GM19193 (cell line): ENCODE measurements around the gene CYFIP2.

Experiments used
- POLR2A ChIP-seq: IDR thresholded peaks from 4 replicates; pipeline ENCODE4 v1.6.1; 2011; ENCODE audit not compliant: insufficient read depth, insufficient read length; ENCODE audit errors: extremely low read depth

CYFIP2 gene

DNA sequence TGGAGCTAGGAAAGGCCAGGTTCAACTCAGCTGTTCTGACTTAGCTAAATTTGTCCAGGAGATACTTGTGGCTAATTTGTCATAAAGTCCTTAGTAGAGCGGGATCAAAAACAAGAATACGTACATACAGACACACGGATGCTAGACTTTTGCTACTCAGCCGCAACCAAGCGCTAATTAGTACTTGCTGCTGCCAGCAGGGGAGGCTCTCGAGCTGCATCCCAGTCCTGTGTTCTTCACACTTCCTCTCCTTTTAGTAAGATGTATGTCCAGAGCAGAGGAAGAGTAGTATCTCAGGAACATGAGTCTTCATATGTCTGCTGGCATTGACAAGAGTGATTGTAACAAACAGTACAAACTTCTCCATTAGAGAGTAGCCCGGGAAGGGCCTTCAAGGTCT lies 58.3 kb downstream of the CYFIP2 start:
- TF ChIP-seq POLR2A: no peak

DNA sequence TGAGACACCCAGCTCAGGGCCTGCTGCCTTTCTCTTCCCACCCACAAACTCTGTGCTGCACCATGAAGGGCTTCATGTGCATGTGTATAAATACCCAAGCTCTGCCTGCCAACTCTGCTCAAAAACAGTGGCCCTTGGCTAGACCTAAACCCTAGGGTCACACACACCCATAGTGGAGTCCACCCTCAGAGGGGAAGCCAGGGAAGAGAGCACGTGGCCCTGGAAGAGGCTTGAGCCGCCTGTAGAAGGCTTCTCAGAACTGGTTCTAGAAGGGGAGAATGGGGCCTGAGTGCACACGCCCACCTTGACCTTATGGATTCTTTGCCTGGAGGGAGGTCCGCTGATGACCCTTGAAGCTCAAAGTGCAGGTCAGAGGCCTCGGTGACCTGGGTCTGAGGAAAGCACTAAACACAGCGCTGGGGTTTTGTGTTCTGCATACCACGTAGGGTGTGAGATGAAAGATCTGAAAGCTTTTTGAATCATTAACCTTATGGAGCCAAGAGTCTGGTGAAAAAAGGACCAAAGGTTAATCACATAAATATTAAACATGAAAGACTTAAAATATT lies 60.6 kb downstream of the CYFIP2 start:
- TF ChIP-seq POLR2A: no peak

DNA sequence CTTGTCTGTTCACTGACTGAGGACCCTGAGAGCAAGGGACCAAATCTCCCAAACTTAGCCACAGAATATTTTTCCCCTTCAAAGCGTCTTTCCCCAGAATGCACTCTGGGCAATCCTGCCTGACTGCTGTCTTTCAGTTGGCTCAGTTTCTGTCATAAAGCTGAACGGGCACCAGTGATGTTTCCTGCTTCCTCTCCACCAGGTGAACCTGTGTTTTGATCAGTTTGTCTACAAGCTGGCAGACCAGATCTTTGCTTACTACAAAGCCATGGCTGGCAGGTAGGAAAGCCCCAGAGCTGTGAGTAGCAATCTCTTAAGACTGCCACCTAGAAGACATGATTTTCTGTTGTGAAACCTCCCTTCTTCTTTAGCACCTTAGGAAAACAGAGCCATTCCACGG lies 61.8 kb downstream of the CYFIP2 start:
- TF ChIP-seq POLR2A: no peak

DNA sequence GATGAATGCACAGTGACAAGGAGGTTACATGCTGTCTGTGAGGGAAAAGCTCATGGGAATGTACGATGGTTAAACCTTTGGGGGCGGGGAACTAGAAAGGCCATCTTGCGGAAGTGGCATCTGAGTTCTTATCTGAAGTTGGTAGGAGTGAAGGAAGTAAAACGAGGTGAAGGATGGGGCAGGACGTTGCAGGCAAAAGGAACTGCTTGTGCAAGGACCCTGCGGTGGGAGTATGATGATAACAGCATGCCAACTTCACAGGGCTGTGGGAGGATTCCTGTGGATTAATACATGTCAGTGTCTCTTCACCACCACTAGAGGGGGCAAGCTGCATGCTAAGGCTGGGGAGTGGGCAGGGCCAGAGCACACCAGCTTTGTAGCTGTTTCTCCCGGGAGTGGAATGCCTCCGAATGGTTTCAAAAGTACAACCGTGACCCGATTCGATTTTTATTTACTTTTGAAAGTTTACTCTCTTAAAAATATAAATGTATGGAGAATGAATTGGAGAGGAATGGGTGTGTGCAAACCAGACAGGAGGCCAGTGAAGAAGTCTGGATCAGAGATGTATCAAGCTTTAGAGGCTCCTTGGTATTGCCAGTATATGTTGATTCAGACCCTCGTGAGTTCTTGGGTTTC lies 62.5 kb downstream of the CYFIP2 start:
- no peak for TF ChIP-seq POLR2A

DNA sequence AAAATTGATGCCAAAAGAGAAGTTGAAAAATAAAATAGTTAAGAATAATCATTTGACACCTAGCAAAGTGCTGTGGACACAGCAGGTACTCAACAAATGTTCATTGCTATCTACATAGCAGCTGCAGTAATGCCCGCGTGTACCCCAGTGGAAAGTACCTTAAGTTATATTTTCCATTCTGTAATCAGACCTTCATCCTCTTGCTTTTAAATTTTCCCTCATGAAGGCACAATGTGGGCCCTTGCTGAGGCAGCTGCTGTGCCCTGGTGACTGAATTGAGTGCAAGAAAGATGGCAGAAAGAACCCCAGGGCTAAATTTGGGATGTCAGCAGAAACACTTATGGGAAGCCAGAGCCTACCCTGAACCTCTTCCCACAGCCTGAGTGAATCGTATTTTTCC lies 65.9 kb downstream of the CYFIP2 start:
- no peak for TF ChIP-seq POLR2A

DNA sequence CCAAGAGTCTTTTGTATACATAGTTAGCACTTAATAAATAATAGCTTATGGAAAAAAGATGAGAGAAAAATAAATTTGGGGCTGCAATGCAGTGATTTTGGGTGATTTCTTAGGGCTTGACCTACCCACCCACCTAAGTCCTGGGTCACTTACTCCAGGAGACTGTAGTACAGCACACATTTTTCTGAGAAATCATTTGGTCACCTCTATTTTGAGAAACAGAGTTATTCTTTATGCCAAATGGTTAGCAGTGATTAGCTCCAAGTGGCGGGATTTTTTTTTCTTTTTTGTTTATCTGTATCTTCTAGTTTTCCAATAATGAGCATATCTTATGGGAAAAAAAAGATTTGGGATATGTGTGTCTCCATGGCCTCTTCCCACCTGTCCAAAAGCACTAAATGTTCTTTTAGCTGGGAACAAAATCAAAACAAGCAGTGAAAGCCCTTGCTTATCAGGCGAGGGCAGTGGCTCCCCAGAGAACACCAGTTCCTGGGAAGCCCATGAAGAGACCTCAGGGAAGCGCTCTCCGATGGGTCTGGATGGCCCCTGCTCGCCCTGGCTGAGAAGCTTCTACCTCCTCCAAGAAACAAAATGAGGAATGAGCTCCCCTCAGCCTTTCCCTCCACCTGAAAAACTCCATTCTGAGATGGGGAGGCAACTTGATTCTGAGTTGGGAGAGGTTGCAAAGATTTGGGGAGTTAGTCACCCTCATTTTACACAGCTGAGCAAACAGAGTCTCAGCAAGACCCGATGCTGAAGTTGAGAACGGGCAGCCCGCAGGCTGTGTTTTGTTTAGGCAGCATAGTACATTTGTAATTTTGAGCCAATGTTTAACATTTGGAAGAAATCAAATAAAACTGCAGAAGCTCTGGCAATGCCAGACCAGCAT lies 69.9 kb downstream of the CYFIP2 start:
- no peak for TF ChIP-seq POLR2A

DNA sequence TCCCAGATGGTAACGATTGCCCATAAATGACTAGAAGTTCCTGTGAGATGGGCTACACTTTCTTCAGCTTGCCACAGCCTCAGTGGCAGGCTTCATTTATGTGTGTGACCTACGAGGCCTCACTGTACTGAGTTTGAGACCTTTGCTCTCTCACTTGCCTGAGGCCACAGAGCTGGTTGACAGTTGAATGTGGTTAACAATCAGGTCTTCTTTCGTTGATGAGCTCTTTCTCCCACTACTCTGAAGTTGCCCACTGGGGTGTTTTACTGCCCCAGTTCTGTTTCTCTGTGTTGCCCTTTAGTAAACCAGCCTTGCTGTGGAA lies 70.5 kb downstream of the CYFIP2 start:
- TF ChIP-seq POLR2A: no peak

DNA sequence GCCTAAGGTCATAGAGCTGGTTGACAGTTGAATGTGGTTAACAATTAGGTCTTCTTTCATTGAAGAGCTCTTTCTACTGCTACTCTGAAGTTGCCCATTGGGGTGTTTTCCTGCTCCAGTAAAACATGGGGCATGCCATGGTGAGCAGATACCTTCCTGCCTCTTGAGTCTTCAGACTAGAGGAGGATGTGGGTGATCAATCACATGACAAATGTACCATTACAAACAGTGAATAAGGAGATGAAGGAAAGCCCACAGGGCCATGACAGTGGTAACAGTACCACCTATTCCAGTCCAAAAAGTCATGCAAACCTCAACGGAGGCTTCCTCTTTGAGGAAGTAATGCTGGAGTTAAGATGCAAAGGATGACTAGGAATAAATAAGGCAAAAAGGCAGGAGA lies 73.5 kb downstream of the CYFIP2 start:
- TF ChIP-seq POLR2A: no peak

DNA sequence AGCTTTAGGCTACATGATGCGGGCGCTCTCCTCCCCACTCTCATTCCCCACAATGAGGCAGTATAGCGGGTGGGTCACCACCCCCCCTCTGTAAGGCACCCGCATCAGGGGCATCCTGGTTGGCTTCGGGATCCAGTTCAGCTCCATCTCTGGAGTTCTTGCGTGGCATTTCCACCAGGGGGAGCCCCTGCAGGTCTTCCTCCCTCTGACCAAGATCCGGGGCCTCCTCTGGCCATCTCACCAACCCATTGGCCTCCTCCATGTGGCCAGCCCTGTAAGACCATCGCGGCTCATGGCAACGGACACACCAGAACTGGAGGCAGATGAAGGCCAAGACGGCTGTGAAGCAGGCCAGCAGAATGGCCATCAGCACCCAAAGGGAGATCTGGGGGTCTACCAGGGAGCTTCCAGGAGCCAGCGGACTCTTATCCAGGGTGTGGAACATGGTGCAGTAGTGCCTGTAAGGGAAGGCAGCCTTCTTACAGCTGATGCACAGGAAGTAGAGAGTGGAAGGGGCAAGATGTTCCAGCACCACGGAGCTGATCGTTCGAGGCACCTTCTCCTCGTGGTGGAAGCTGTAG lies 77.0 kb downstream of the CYFIP2 start:
- no peak for TF ChIP-seq POLR2A

DNA sequence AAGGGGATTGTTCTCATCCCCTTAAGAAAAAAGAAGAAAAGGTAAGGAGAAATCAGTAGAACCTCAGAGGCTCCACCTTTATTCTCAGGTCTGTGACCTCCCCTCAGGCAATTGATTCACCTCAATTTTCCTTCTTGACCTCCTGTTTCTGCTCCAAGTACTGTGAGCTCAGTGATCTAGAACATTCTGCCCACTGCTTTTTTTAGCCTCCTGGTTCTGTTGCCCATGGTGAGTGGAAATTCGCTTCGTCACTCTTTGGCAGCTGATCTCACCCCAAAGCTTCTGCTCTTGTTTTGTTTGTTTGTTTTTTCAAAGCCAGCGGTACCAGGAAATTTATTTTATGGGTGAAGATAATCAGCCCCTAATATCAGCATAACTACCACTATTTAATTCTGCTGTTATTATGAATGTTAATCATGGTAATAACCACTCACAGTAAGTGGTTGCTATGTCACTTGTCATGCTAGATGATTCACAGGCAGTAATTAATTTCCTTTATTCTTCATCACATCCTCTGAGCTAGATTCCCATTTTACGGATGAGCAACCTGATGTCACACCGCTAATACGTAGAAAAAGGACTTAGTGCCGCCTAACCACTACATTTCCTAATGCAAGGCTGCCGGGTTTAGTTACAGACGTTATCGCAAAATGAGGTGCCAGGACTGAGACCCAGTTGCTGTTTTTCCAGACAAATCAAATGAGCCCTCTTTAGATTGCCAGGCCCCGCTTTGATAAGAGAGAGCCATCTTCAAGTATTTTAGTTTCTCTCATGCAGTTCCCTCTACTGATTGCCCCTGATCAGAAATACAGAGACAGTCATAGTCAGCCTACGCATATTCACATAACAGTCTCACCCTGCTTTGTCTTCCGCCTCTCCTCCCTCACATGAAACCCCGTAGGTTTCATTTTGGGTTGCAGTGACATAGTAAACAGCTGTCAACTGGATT lies 78.2 kb downstream of the CYFIP2 start:
- no peak for TF ChIP-seq POLR2A

DNA sequence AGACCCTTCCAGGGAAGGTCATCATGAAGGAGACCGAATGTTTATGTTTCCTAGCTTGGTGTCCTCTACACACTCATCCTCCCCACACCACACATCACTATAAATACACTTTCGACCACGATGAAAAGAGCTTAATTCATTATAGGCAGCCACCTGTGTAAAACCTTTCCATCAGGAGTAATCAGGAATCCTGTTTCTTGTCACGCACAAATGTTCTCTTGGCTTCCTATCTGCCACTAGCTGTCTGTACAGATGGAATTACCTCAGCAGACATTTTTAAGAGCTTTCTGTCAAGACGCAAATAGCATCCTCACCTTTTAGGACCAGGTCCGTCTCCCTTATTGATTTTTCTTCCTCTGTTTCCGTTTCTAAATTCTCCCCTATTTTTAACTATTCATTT lies 79.1 kb downstream of the CYFIP2 start:
- no peak for TF ChIP-seq POLR2A

DNA sequence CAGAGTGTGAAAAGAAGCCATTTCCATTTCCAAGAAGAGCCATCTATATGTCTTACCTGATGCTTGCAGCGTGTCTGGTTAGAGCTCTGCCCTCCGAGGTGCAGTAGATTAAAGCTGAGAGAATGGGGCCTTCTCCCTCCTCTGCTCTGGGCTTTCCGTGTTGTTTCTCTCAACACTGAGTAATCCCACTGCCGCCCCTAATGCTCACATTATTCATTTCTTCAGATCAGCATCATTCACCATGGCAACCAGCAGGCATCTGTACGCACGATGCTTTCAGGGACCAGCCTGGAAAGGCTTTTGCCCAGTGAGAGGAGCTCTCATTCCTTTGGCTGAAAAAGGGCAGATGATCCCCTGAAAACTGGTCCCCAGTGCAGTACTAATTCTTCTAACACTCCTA lies 79.6 kb downstream of the CYFIP2 start:
- TF ChIP-seq POLR2A: no peak

DNA sequence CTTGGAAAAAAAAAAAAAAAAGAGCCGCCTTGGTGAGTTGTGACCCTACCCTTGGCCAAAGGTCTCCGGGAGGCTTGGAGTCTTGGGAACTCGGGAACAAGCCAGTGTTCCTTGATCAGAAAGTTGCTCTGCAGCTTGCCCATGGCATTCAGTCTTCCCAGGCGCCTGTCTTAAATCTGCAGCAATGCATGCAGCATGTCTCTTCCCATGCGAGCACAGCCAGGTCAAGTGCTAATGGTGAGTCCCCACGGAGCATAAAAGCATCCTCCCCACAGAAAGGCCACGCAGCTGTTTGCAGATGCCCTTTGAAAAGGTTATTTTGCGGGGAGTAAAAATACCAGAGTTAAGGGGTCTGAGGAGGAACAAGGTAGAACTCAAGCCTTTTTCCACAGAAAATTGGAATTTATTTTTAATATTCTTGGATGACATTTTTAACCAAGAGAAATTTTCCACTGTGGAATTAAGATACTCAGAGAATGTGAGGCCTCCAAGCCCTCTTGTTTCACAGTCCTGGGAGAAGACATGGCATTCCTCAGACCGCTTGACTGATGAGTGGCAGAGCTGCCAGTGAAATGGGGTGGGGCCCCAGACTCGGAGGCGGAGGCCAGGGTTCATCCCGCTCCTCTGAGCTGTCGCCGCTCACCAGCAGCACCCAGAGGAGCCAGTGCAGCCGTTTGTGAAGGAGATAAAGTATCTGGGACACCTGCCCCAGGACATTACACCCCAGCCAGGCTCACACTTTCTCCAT lies 81.6 kb downstream of the CYFIP2 start:
- no peak for TF ChIP-seq POLR2A

DNA sequence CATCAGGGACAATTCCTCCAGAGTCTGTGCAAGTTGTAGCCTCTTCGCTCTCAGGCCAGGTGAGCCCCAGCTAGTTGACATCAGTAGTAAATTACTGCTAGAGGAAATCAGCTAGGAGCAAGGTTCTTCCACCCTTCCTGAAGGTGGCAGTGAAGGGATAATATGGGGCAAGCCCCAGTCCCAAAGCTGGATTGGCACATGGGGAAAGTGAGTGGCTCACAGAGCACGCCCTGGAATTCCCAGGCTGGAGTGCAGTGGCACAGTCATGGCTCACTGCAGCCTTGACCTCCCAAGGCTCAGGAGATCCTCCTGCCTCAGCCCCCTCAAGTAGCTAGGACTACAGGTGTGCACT lies 82.1 kb downstream of the CYFIP2 start:
- TF ChIP-seq POLR2A: no peak
